Fibroblast of lung (primary cell): ENCODE results near the gene UGT1A5.

Experiments
- EZH2 ChIP-seq: IDR thresholded peaks from 2 replicates; pipeline ENCODE4 v1.5.1; 2012; ENCODE audit warnings: low read length, control low read depth, mild to moderate bottlenecking; ENCODE audit errors: missing control alignments
- TF ChIP-seq, protein P1 (sequence below), 2 donors: IDR thresholded peaks in 1 of 2; conservative IDR thresholded peaks in 1 of 2; 1 replicate in 1 of 2; 2 replicates in 1 of 2; pipeline ENCODE4 v1.5.1; 2011 to 2012; ENCODE audit warnings: low read length in 2 of 2, control low read depth in 1 of 2, inconsistent platforms in 1 of 2, low read depth in 1 of 2, mild to moderate bottlenecking in 1 of 2

DNA sequence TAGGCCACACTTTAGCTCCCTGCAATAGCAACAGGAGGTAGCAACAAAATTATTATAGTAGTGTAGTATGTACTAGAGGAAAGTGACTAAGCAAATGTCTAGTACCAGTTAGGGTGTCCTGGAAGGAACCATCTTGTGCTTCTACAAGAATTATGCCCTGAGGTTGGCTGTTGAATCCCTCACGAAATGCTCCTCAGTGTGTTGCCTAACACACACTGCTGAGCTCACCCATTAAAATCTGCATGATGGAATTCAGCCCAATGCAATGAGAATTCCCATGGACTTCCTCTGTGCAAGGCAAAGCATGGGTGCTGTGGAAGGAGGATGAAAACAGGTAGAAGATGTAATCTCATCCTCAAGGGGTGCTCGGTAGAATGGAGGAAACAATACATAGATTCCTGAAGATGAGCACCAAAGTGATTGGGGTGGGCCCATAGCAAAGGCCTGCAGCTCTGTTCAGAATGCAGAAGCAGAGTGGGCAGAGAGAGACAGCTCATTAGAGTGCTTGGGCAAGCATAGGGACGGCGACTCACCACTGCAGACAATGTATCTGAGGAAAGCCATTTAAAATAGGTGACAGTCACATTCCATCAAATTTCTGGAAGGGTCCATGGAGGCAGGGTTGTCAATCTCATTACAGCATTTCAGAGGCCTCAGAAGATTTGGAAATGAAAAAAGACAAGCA lies 32.2 kb upstream of the UGT1A5 start:
- TF ChIP-seq, protein P1, sequence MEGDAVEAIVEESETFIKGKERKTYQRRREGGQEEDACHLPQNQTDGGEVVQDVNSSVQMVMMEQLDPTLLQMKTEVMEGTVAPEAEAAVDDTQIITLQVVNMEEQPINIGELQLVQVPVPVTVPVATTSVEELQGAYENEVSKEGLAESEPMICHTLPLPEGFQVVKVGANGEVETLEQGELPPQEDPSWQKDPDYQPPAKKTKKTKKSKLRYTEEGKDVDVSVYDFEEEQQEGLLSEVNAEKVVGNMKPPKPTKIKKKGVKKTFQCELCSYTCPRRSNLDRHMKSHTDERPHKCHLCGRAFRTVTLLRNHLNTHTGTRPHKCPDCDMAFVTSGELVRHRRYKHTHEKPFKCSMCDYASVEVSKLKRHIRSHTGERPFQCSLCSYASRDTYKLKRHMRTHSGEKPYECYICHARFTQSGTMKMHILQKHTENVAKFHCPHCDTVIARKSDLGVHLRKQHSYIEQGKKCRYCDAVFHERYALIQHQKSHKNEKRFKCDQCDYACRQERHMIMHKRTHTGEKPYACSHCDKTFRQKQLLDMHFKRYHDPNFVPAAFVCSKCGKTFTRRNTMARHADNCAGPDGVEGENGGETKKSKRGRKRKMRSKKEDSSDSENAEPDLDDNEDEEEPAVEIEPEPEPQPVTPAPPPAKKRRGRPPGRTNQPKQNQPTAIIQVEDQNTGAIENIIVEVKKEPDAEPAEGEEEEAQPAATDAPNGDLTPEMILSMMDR (conservative IDR thresholded peaks at IDR 0.05 in 1 of 2, IDR thresholded peaks at IDR 0.05 in 1 of 2; ENCODE audit: low read depth in 1 of 2, low read length in 2 of 2), result no peak
- no peak for TF ChIP-seq EZH2
